SK-N-MC (cell line): ENCODE measurements around the gene NMRK1.

Experiments used
- EZH2 ChIP-seq: fragments of 200-600 bp; sonication (generic); IDR thresholded peaks from one replicate; pipeline ENCODE4 v1.6.1; 2017; ENCODE audit warnings: antibody characterized with exemption
- FOXP2 ChIP-seq: optimal IDR thresholded peaks from 2 replicates; pipeline ENCODE3; 2011; ENCODE audit warnings: mild to moderate bottlenecking, moderate library complexity; ENCODE audit not compliant: insufficient read depth; ENCODE audit errors: extremely low read length, control extremely low read depth
- POLR2AphosphoS5 ChIP-seq: IDR thresholded peaks from 2 replicates; pipeline ENCODE4 v1.6.1; 2012; ENCODE audit warnings: mild to moderate bottlenecking, low read depth, low read length, borderline replicate concordance

DNA sequence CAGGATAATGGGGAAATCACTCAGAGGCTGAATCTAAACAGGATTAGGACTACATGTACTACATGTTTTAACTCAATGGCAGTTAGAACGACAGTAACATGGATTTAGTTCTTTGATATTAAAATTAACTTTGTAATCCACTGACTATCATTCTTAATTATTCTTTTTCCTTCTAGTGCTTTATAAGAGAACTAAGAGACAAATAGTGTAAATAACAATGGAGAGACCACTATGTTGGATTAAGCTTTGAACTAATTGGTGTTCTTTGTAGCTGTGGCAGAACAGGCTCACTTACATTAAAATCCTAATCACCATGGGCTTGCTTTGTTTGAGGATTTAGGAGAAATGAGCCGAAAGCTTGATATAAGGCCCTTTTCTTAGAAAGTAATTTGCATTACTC, 18.8 kb downstream of the NMRK1 start:
- TF ChIP-seq EZH2 (no peak), POLR2AphosphoS5 (no peak), FOXP2 (no peak)
